SK-MEL-5 (cell line): Measurements from ENCODE around the gene SFMBT2. TPM values are rescaled to one million over a fixed set of nuclear protein-coding genes. Genes with fewer than 3 reads are reported as not detected.
"Not testable (repeated sequence)": the region's sequence is repeated elsewhere in the genome, so short reads cannot be mapped to it uniquely, and the experiment has no call there.

Experiments
- DNase-seq: peaks from one replicate; pipeline ENCODE4 v3.0.0-alpha.2; 2016; ENCODE audit warnings: low read depth, low spot score
- in situ Hi-C: cut with HindIII; loops from 2 replicates; pipeline ENCODE4 v1.10.0; 2016; ENCODE audit warnings: low sequenced_read_pairs, high pct_unique_total_duplicates, low pct_unique_long_range_greater_than_20kb
- total RNA-seq: library from RNA; depleted of rRNA; stranded (reverse); fragments of >200 nt; shearing (Covaris generic); gene quantifications from 2 replicates; pipeline ENCODE4 v1.2.3, GENCODE V29; 2014

SFMBT2 gene
- total RNA-seq, 1 experiment from 2014 or later, result 2.2 TPM

GRCh38 chr10:7318836-7319235, 92.0 kb downstream of the SFMBT2 start:
- DNase-seq, result no peak
- in situ Hi-C loops, result no loop called here

- DNase-seq, result no peak
Observed at GRCh38 chr10:7317786-7318446, 92.9 kb downstream of the SFMBT2 start.

GRCh38 chr10:7316839-7317238, 94.0 kb downstream of the SFMBT2 start:
- DNase-seq, result no peak
- in situ Hi-C loops, result no loop called here

More at GRCh38 chr10:7317786-7318446, 92.9 kb downstream of the SFMBT2 start:
- in situ Hi-C loops, result no loop called here

GRCh38 chr10:7315906-7316305, 94.9 kb downstream of the SFMBT2 start:
- in situ Hi-C loops, result no loop called here
- DNase-seq, result no peak

GRCh38 chr10:7314170-7314569, 96.7 kb downstream of the SFMBT2 start:
- in situ Hi-C loops, result no loop called here
- no peak for DNase-seq

- in situ Hi-C loops, result no loop called here
- no peak for DNase-seq
Observed at GRCh38 chr10:7312488-7312857, 98.4 kb downstream of the SFMBT2 start.

GRCh38 chr10:7311850-7312487, 98.9 kb downstream of the SFMBT2 start:
- in situ Hi-C loops, DNase-seq: not testable (repeated sequence)

- no peak for DNase-seq
- in situ Hi-C loops, result no loop called here
Observed at GRCh38 chr10:7311218-7311849, 99.5 kb downstream of the SFMBT2 start.

- in situ Hi-C loops, result no loop called here
Observed at GRCh38 chr10:7310076-7310475, 100.8 kb downstream of the SFMBT2 start.

GRCh38 chr10:7308826-7309225, 102.0 kb downstream of the SFMBT2 start:
- DNase-seq, result no peak
- in situ Hi-C loops, result no loop called here

More at GRCh38 chr10:7310076-7310475, 100.8 kb downstream of the SFMBT2 start:
- no peak for DNase-seq

GRCh38 chr10:7306616-7307015, 104.2 kb downstream of the SFMBT2 start:
- in situ Hi-C loops, result no loop called here
- DNase-seq, result no peak

- in situ Hi-C loops, result no loop called here
- no peak for DNase-seq
Observed at GRCh38 chr10:7306147-7306546, 104.7 kb downstream of the SFMBT2 start.

GRCh38 chr10:7305053-7305452, 105.8 kb downstream of the SFMBT2 start:
- DNase-seq, result no peak
- in situ Hi-C loops, result no loop called here

- in situ Hi-C loops, result no loop called here
Observed at GRCh38 chr10:7304110-7304509, 106.7 kb downstream of the SFMBT2 start.

GRCh38 chr10:7302930-7303557, 107.8 kb downstream of the SFMBT2 start:
- in situ Hi-C loops, result no loop called here
- no peak for DNase-seq

More at GRCh38 chr10:7304110-7304509, 106.7 kb downstream of the SFMBT2 start:
- DNase-seq, result no peak

- DNase-seq, result no peak
- in situ Hi-C loops, result no loop called here
Observed at GRCh38 chr10:7302392-7302906, 108.4 kb downstream of the SFMBT2 start.

- in situ Hi-C loops, result no loop called here
- peak; percentile 55 for DNase-seq
Observed at GRCh38 chr10:7301006-7301778, 109.6 kb downstream of the SFMBT2 start.
